ENCODE data around the gene C3orf22. TPM values are rescaled to one million over a fixed set of nuclear protein-coding genes. Genes with fewer than 3 reads are reported as not detected.

C3orf22 gene
- total RNA-seq, 1 donor = not detected

DNA sequence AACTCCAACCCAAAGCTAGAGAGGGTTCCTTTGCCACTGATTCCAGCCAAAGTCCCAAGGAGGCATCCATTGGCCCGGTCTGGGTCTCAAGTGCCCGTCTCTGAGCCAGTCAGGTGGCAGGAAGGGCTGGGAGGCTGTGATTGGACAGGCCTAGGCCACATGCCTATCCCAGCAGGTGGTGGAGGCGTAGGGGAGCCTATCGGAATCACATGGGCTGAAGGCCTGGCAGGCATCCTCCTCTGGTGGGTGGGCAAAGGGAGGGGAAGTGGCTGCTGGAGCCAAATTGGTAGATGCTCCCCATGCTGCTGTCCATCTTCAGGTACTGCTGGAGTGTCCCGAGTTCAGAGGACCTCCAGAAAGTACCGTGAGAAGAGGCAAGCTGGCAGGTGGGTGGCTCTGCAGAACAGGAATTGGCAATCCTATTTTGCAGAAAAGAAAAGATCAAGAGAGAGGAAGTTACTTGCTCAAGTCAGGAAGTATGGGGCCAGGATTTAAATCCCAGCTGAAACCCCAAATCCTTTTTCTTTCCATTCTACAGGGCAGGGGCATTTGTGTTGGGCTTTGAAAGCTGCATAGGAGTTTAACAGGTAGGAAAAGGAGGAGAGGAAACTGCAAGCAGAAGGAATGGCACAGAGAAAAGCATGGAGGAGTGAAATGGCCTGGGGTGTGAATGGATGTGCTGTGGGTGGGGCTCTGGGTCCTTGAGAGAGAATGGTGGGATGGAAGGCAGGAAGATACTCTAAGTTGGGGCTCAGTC, 31.1 kb downstream of the C3orf22 start:
- TF ChIP-seq CTCF (IDR thresholded peaks at IDR 0.05; ENCODE audit: insufficient read depth, low read depth, low read length) = no peak
- no peak for DNase-seq (ENCODE audit: low read depth)
- no peak overlapping the region for H3K4me3 ChIP-seq (ENCODE audit: low read depth, low read length)

GRCh38 chr3:126527006-126527405, 31.7 kb downstream of the C3orf22 start:
- DNase-seq (ENCODE audit: low read depth) = no peak
- H3K4me3 ChIP-seq (ENCODE audit: low read depth, low read length) = no peak overlapping the region
- no peak for TF ChIP-seq CTCF (IDR thresholded peaks at IDR 0.05; ENCODE audit: insufficient read depth, low read depth, low read length)

GRCh38 chr3:126526668-126527005, 32.1 kb downstream of the C3orf22 start:
- TF ChIP-seq CTCF (IDR thresholded peaks at IDR 0.05; ENCODE audit: insufficient read depth, low read depth, low read length) = no peak
- DNase-seq (ENCODE audit: low read depth) = no peak

GRCh38 chr3:126525853-126526667, 32.7 kb downstream of the C3orf22 start:
- no peak for TF ChIP-seq CTCF (IDR thresholded peaks at IDR 0.05; ENCODE audit: insufficient read depth, low read depth, low read length)
- no peak for DNase-seq (ENCODE audit: low read depth)
- no peak overlapping the region for H3K4me3 ChIP-seq (ENCODE audit: low read depth, low read length)

More at GRCh38 chr3:126526668-126527005, 32.1 kb downstream of the C3orf22 start:
- no peak overlapping the region for H3K4me3 ChIP-seq (ENCODE audit: low read depth, low read length)

- no peak for DNase-seq (ENCODE audit: low read depth)
- TF ChIP-seq CTCF (IDR thresholded peaks at IDR 0.05; ENCODE audit: insufficient read depth, low read depth, low read length) = no peak
- H3K4me3 ChIP-seq (ENCODE audit: low read depth, low read length) = no peak overlapping the region
These were observed 33.5 kb downstream of the C3orf22 start for GRCh38 chr3:126525091-126525852.

DNA sequence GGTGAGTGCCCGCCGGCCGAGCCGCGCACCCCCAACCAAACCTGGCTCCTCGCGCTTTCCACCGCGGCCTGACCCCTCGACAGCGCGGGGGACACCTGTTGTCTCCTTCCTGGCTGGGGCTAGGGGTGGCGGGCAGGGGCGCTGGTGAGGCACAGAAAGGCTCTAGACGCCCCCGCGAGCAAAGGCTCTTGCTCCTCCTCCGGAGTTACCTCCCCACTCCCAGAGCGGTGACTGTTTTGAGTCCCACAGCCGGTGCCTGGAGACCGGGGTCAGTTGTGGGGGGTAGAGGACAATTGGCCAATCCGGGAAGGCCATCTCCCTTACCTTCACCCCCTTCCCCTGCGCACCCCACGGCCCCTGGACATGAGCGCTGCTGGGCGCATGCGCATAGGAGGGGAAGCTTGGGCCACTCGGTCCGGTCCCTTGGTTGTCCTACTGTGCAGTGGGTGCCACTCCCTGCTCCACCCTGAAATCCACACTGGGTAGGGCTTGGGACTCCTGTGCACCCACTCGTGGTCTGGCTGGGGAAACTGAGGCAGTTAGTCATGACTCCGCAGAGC, 34.2 kb downstream of the C3orf22 start:
- TF ChIP-seq CTCF (IDR thresholded peaks at IDR 0.05; ENCODE audit: insufficient read depth, low read depth, low read length) = no peak
- no peak for DNase-seq (ENCODE audit: low read depth)
- H3K4me3 ChIP-seq (ENCODE audit: low read depth, low read length) = peak overlapping the region; percentile 48
